HEK293T (cell line): ENCODE results near the gene POU5F1.
"Not testable (repeated sequence)": the region's sequence is repeated elsewhere in the genome, so short reads cannot be mapped to it uniquely, and the experiment has no call there.

Experiments
- CTBP1 ChIP-seq: fragments of 450-650 bp; IDR thresholded peaks from 2 replicates; pipeline ENCODE4 v1.6.1; 2016; ENCODE audit warnings: borderline replicate concordance
- FOXA1 ChIP-seq: fragments of 450-650 bp; IDR thresholded peaks from 2 replicates; pipeline ENCODE4 v1.6.1; 2016; ENCODE audit warnings: mild to moderate bottlenecking
- FOXK2 ChIP-seq: fragments of 450-650 bp; IDR thresholded peaks from 2 replicates; pipeline ENCODE4 v1.6.1; 2016; ENCODE audit warnings: mild to moderate bottlenecking
- FOXM1 ChIP-seq: fragments of 450-650 bp; IDR thresholded peaks from 2 replicates; pipeline ENCODE4 v1.6.1; 2017; ENCODE audit warnings: mild to moderate bottlenecking, borderline replicate concordance
- PKNOX1 ChIP-seq: fragments of 450-650 bp; IDR thresholded peaks from 2 replicates; pipeline ENCODE4 v1.6.1; 2016
- SP1 ChIP-seq: fragments of 450-650 bp; IDR thresholded peaks from 2 replicates; pipeline ENCODE4 v1.6.1; 2017
- SUZ12 ChIP-seq: fragments of 450-650 bp; IDR thresholded peaks from 2 replicates; pipeline ENCODE4 v1.6.1; 2016; ENCODE audit warnings: mild to moderate bottlenecking
- ZNF384 ChIP-seq: fragments of 450-650 bp; IDR thresholded peaks from 2 replicates; pipeline ENCODE4 v1.6.1; 2016

DNA sequence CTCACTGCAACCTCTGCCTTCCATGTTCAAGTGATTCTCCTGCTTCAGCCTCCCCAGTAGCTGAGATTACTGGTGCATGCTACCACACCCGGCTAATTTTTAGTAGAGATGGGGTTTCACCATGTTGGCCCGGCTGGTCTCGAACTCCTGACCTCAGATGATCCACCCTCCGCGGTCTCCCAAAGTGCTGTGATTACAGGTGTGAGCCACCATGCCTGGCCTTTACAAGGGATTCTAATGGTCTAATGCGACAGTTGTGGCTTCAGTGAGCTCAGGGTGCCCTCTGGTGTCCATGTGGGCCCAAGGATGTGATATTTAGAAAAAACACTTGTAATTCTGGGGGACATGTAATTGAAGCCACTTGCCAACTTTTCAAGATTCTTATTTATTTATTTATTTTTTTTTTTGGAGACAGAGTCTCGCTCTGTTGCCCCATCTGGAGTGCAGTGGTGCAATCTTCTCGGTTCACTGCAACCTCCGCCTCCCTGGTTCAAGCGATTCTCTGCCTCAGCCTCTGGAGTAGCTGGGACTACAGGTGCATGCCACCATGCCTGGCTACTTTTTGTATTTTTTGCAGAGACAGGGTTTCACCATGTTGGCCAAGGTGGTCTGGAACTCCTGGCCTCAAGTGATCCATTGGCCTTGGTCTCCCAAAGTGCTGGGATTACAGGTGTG lies 22.1 kb upstream of the POU5F1 start:
- not testable (repeated sequence) for TF ChIP-seq PKNOX1, FOXK2, SP1, FOXA1, FOXM1, SUZ12, CTBP1
- peak; percentile 29; the same call in 1 of the 2 replicates for TF ChIP-seq ZNF384
